Astrocyte (in vitro differentiated cells and primary cell): ENCODE data around the gene PTPN13.

Source experiments
- EZH2 ChIP-seq: IDR thresholded peaks from 2 replicates; pipeline ENCODE4 v1.6.1; 2012; ENCODE audit warnings: mild to moderate bottlenecking, low read length, inconsistent platforms; ENCODE audit not compliant: insufficient read depth
- TF ChIP-seq, protein P1 (sequence below): IDR thresholded peaks from 2 replicates; pipeline ENCODE4 v1.5.1; 2011; ENCODE audit warnings: low read depth, mild to moderate bottlenecking, inconsistent platforms, low read length, moderate library complexity; ENCODE audit not compliant: insufficient read depth

GRCh38 chr4:86788826-86789225 is 194.7 kb downstream of the PTPN13 start:
- TF ChIP-seq, protein P1, sequence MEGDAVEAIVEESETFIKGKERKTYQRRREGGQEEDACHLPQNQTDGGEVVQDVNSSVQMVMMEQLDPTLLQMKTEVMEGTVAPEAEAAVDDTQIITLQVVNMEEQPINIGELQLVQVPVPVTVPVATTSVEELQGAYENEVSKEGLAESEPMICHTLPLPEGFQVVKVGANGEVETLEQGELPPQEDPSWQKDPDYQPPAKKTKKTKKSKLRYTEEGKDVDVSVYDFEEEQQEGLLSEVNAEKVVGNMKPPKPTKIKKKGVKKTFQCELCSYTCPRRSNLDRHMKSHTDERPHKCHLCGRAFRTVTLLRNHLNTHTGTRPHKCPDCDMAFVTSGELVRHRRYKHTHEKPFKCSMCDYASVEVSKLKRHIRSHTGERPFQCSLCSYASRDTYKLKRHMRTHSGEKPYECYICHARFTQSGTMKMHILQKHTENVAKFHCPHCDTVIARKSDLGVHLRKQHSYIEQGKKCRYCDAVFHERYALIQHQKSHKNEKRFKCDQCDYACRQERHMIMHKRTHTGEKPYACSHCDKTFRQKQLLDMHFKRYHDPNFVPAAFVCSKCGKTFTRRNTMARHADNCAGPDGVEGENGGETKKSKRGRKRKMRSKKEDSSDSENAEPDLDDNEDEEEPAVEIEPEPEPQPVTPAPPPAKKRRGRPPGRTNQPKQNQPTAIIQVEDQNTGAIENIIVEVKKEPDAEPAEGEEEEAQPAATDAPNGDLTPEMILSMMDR, result no peak
- TF ChIP-seq EZH2, result no peak
